Activated naive CD4-positive, alpha-beta T cell treated with anti-CD3 and anti-CD28 coated beads for 36 hours (primary cell): ENCODE data around the gene CACNA1C. TPM values are rescaled to one million over a fixed set of nuclear protein-coding genes. Genes with fewer than 3 reads are reported as not detected.
A peak's percentile ranks its signal among the peaks of the same experiment; 100 is the strongest.
"Not testable (repeated sequence)": the region's sequence is repeated elsewhere in the genome, so short reads cannot be mapped to it uniquely, and the experiment has no call there.

Experiments used
- CTCF ChIA-PET: fragments of 350-600 bp; sonication (Branson Sonifier 250); formaldehyde crosslinking; loops from one replicate; lab custom pipeline; 2021; ENCODE audit warnings: antibody characterized with exemption; lab: Charles Lee
- DNase-seq: peaks from one replicate; pipeline ENCODE4 v3.0.0-alpha.2; 2020
- H3K27ac Mint-ChIP-seq: one replicate; pipeline ENCODE4 v1.8.0; 2021; ENCODE audit warnings: mild to moderate bottlenecking, mixed read lengths
- H3K27me3 Mint-ChIP-seq: one replicate; pipeline ENCODE4 v1.8.0; 2021; ENCODE audit warnings: low read depth, mixed read lengths
- H3K36me3 Mint-ChIP-seq: one replicate; pipeline ENCODE4 v1.8.0; 2021; ENCODE audit warnings: low read depth, mixed read lengths
- H3K4me1 Mint-ChIP-seq: one replicate; pipeline ENCODE4 v1.8.0; 2021; ENCODE audit warnings: low read depth, mixed read lengths
- H3K4me3 Mint-ChIP-seq: one replicate; pipeline ENCODE4 v1.8.0; 2021; ENCODE audit warnings: mild to moderate bottlenecking, moderate library complexity, mixed read lengths
- H3K9me3 Mint-ChIP-seq: one replicate; pipeline ENCODE4 v1.8.0; 2021; ENCODE audit warnings: mixed read lengths
- intact Hi-C: fragments of 100-400 bp; cut with micrococcal nuclease; formaldehyde crosslinking; loops from one replicate; pipeline ENCODE4 v1.15.1; 2023
- total RNA-seq, 2 experiments: library from RNA; stranded (reverse); gene quantifications; one replicate each; pipeline ENCODE4 v1.2.3, GENCODE V29; 2021

Gene CACNA1C
- total RNA-seq, 2 experiments from 2014 or later: 0.02 to 0.12 TPM

- no peak overlapping the region for H3K4me3 Mint-ChIP-seq
- H3K36me3 Mint-ChIP-seq: no peaks in the 10 kb centered on the region
- no peaks in the 10 kb centered on the region for H3K27me3 Mint-ChIP-seq
- peaks cover 5% of the 10 kb centered on the region for H3K4me1 Mint-ChIP-seq
- H3K9me3 Mint-ChIP-seq: peaks cover 1% of the 10 kb centered on the region
- peak overlapping the region; percentile 3 for H3K27ac Mint-ChIP-seq
- CTCF ChIA-PET: interaction anchor here (0.8 to 4.4 kb wide), 7 partner anchors 12 to 321 kb away, joined by 3 to 42 read pairs (median 3); no protein-coding TSS in a partner anchor
- peak; percentile 71 for DNase-seq
- intact Hi-C loops: loop anchor here (5.0 to 10.0 kb wide), 2 partner anchors 52 to 100 kb away; no protein-coding TSS in a partner anchor
Measured at GRCh38 chr12:2682296-2683251, 629.8 kb downstream of the CACNA1C start.

GRCh38 chr12:2683283-2684025, 630.7 kb downstream of the CACNA1C start:
- CTCF ChIA-PET: interaction anchor here (0.8 to 4.4 kb wide), 5 partner anchors 95 to 322 kb away, joined by 3 to 42 read pairs (median 3); no protein-coding TSS in a partner anchor
- peaks cover 1% of the 10 kb centered on the region for H3K9me3 Mint-ChIP-seq
- no peaks in the 10 kb centered on the region for H3K27me3 Mint-ChIP-seq
- peak; percentile 28 for DNase-seq
- H3K27ac Mint-ChIP-seq: no peak overlapping the region
- intact Hi-C loops: loop anchor here (5.0 to 10.0 kb wide), 2 partner anchors 51 to 99 kb away; no protein-coding TSS in a partner anchor
- H3K4me1 Mint-ChIP-seq: peaks cover 5% of the 10 kb centered on the region
- H3K36me3 Mint-ChIP-seq: no peaks in the 10 kb centered on the region
- H3K4me3 Mint-ChIP-seq: no peak overlapping the region

DNA sequence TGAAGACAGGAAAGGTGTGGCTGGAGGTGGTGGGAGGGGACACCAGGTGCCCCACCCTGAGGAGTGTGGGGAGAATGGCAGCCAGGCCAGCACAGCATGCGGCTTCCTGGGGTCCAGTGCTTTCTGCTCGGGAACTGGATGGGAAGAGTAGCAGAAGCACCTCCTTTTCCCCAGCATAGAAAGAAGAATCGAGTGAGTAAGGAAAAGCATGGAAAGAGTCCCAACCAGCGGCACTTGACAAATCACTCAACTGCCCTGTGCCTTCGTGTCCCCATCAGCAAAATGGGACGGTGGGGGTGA, 631.2 kb downstream of the CACNA1C start:
- intact Hi-C loops: loop anchor here (5.0 to 10.0 kb wide), 2 partner anchors 51 to 98 kb away; no protein-coding TSS in a partner anchor
- H3K4me1 Mint-ChIP-seq, H3K27me3 Mint-ChIP-seq, DNase-seq, H3K9me3 Mint-ChIP-seq, H3K36me3 Mint-ChIP-seq, H3K27ac Mint-ChIP-seq, H3K4me3 Mint-ChIP-seq: not testable (repeated sequence)
- CTCF ChIA-PET: interaction anchor here (1.2 to 4.4 kb wide), 2 partner anchors 94 to 100 kb away, joined by 3 to 42 read pairs; no protein-coding TSS in a partner anchor

DNA sequence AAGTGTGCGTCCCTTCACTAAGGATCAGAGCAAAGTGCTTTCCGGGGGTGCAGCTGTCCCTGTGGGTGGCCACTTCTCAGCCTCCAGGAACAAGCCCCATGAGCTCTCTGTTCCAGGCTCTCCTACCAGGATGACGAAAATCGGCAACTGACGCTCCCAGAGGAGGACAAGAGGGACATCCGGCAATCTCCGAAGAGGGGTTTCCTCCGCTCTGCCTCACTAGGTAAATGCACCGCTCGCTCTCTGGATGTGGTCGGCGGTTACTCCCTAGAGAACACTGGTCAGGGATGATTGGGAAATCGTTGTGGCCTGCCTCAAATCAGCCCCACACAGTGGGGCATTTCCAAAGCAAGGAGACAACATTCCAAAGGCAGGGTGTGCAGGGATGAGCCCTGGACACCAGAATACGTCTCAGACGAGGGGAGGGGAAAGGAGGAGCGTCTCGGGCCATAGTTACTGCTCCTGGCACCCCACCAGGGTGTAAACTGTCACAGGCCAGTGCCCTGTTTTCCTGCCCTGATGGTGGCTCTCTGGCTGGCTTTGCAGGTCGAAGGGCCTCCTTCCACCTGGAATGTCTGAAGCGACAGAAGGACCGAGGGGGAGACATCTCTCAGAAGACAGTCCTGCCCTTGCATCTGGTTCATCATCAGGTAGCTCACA, 633.0 kb downstream of the CACNA1C start:
- intact Hi-C loops: loop anchor here (10.0 kb wide), 1 partner anchor 49 kb away; no protein-coding TSS in a partner anchor
- CTCF ChIA-PET, H3K36me3 Mint-ChIP-seq, H3K27me3 Mint-ChIP-seq, H3K4me3 Mint-ChIP-seq, H3K9me3 Mint-ChIP-seq, H3K27ac Mint-ChIP-seq, DNase-seq: not testable (repeated sequence)
- peaks cover 13% of the 10 kb centered on the region for H3K4me1 Mint-ChIP-seq

- H3K4me1 Mint-ChIP-seq: peaks cover 14% of the 10 kb centered on the region
- H3K27me3 Mint-ChIP-seq: no peaks in the 10 kb centered on the region
- H3K27ac Mint-ChIP-seq: no peak overlapping the region
- intact Hi-C loops: loop anchor here (10.0 kb wide), 1 partner anchor 49 kb away; no protein-coding TSS in a partner anchor
- CTCF ChIA-PET: no interaction called here
- no peaks in the 10 kb centered on the region for H3K36me3 Mint-ChIP-seq
- H3K4me3 Mint-ChIP-seq: no peak overlapping the region
- no peak for DNase-seq
- H3K9me3 Mint-ChIP-seq: peaks cover 1% of the 10 kb centered on the region
Measured at GRCh38 chr12:2686280-2686646, 633.5 kb downstream of the CACNA1C start.

- no peak overlapping the region for H3K4me3 Mint-ChIP-seq
- H3K27me3 Mint-ChIP-seq: no peaks in the 10 kb centered on the region
- H3K27ac Mint-ChIP-seq: no peak overlapping the region
- no peaks in the 10 kb centered on the region for H3K36me3 Mint-ChIP-seq
- DNase-seq: no peak
- intact Hi-C loops: loop anchor here (10.0 kb wide), 1 partner anchor 48 kb away; no protein-coding TSS in a partner anchor
- H3K4me1 Mint-ChIP-seq: peaks cover 17% of the 10 kb centered on the region
- peaks cover 1% of the 10 kb centered on the region for H3K9me3 Mint-ChIP-seq
- CTCF ChIA-PET: interaction anchor here (5.5 kb wide), 1 partner anchor 97 kb away, joined by 30 read pairs; no protein-coding TSS in a partner anchor
Measured at GRCh38 chr12:2687058-2687457, 634.3 kb downstream of the CACNA1C start.

- Mint-ChIP-seq H3K36me3 (no peaks in the 10 kb centered on the region), H3K4me3 (no peak overlapping the region), H3K27me3 (no peaks in the 10 kb centered on the region), H3K4me1 (peaks cover 20% of the 10 kb centered on the region), H3K27ac (no peak overlapping the region), H3K9me3 (peaks cover under 1% of the 10 kb centered on the region)
- no peak for DNase-seq
- CTCF ChIA-PET: interaction anchor here (5.5 kb wide), 1 partner anchor 97 kb away, joined by 30 read pairs; no protein-coding TSS in a partner anchor
- intact Hi-C loops: loop anchor here (10.0 kb wide), 1 partner anchor 47 kb away; no protein-coding TSS in a partner anchor
Measured at GRCh38 chr12:2687726-2688125, 634.9 kb downstream of the CACNA1C start.

GRCh38 chr12:2688381-2688931, 635.7 kb downstream of the CACNA1C start:
- H3K9me3 Mint-ChIP-seq: no peaks in the 10 kb centered on the region
- intact Hi-C loops: loop anchor here (10.0 kb wide), 1 partner anchor 46 kb away; no protein-coding TSS in a partner anchor
- H3K36me3 Mint-ChIP-seq: no peaks in the 10 kb centered on the region
- no peak overlapping the region for H3K27ac Mint-ChIP-seq
- no peak for DNase-seq
- no peaks in the 10 kb centered on the region for H3K27me3 Mint-ChIP-seq
- peaks cover 24% of the 10 kb centered on the region for H3K4me1 Mint-ChIP-seq
- no peak overlapping the region for H3K4me3 Mint-ChIP-seq
- CTCF ChIA-PET: interaction anchor here (5.5 kb wide), 1 partner anchor 96 kb away, joined by 30 read pairs; no protein-coding TSS in a partner anchor

- H3K36me3 Mint-ChIP-seq: no peaks in the 10 kb centered on the region
- H3K27ac Mint-ChIP-seq: no peak overlapping the region
- DNase-seq: no peak
- no peaks in the 10 kb centered on the region for H3K27me3 Mint-ChIP-seq
- peaks cover 25% of the 10 kb centered on the region for H3K4me1 Mint-ChIP-seq
- H3K9me3 Mint-ChIP-seq: no peaks in the 10 kb centered on the region
- CTCF ChIA-PET: interaction anchor here (5.5 kb wide), 1 partner anchor 95 kb away, joined by 30 read pairs; no protein-coding TSS in a partner anchor
- intact Hi-C loops: loop anchor here (10.0 kb wide), 1 partner anchor 45 kb away; no protein-coding TSS in a partner anchor
- H3K4me3 Mint-ChIP-seq: no peak overlapping the region
Measured at GRCh38 chr12:2689393-2689792, 636.6 kb downstream of the CACNA1C start.

GRCh38 chr12:2689879-2690278, 637.1 kb downstream of the CACNA1C start:
- no peaks in the 10 kb centered on the region for H3K27me3 Mint-ChIP-seq
- no peaks in the 10 kb centered on the region for H3K9me3 Mint-ChIP-seq
- intact Hi-C loops: loop anchor here (2.0 to 10.0 kb wide), 5 partner anchors 45 to 638 kb away; partner anchors contain the start of genes CACNA1C, FOXM1, RHNO1 and TULP3
- no peak for DNase-seq
- H3K4me1 Mint-ChIP-seq: peaks cover 25% of the 10 kb centered on the region
- CTCF ChIA-PET: interaction anchor here (5.5 kb wide), 1 partner anchor 94 kb away, joined by 30 read pairs; no protein-coding TSS in a partner anchor
- no peaks in the 10 kb centered on the region for H3K36me3 Mint-ChIP-seq
- no peak overlapping the region for H3K27ac Mint-ChIP-seq
- peak overlapping the region; percentile 20 for H3K4me3 Mint-ChIP-seq
